Esophagus (tissue), 2 donors: ENCODE measurements around the gene ADRA2B. TPM values are rescaled to one million over a fixed set of nuclear protein-coding genes. Genes with fewer than 3 reads are reported as not detected.
"Not testable (repeated sequence)": the region's sequence is repeated elsewhere in the genome, so short reads cannot be mapped to it uniquely, and the experiment has no call there.

Experiments
- H3K27ac ChIP-seq, 2 donors: one replicate each; pipeline ENCODE4 v1.5.1; 2013; ENCODE audit warnings: low read depth in 2 of 2, mild to moderate bottlenecking in 2 of 2, inconsistent platforms in 1 of 2, low read length in 1 of 2, moderate library complexity in 1 of 2
- H3K27me3 ChIP-seq, 2 donors: one replicate each; pipeline ENCODE4 v1.6.1; 2013; ENCODE audit warnings: low read length in 2 of 2, control low read depth in 1 of 2, mild to moderate bottlenecking in 1 of 2; ENCODE audit not compliant: insufficient read depth in 2 of 2, control insufficient read depth in 1 of 2
- H3K36me3 ChIP-seq, 2 donors: one replicate each; pipeline ENCODE4 v1.6.1; 2013; ENCODE audit warnings: low read length in 1 of 2; ENCODE audit not compliant: control insufficient read depth in 2 of 2, insufficient read depth in 2 of 2
- H3K4me1 ChIP-seq, 2 donors: one replicate each; pipeline ENCODE4 v1.6.1; 2013; ENCODE audit warnings: low read length in 1 of 2; ENCODE audit not compliant: control insufficient read depth in 2 of 2, insufficient read depth in 2 of 2
- H3K4me3 ChIP-seq, 2 donors: one replicate each; pipeline ENCODE4 v1.5.1; 2013; ENCODE audit warnings: low read length in 2 of 2, mild to moderate bottlenecking in 2 of 2, low read depth in 1 of 2, moderate library complexity in 1 of 2
- H3K9me3 ChIP-seq, 2 donors: one replicate each; pipeline ENCODE4 v1.6.1; 2013; ENCODE audit warnings: mild to moderate bottlenecking in 2 of 2, low read depth in 1 of 2, low read length in 1 of 2, moderate library complexity in 1 of 2; ENCODE audit not compliant: control insufficient read depth in 2 of 2, insufficient read depth in 1 of 2
- WGBS, 2 donors: extraction: QIAGEN DNeasy Blood & Tissue Kit; methylation state at CpG; one replicate each; pipeline ENCODE4 v1.1.7; 2013; 5-methylcytosine and 5-hydroxymethylcytosine counted together
- polyA plus RNA-seq, 2 donors: library from polyadenylated mRNA; stranded (reverse); fragments of 200-250 nt; gene quantifications; one replicate each; pipeline ENCODE4 v1.2.3, GENCODE V29; 2013
- donor health status: healthy with polysubstance abuse.
- donor health status: Bipolar disorder and iron deficiency.

Gene ADRA2B
- polyA plus RNA-seq, 2 donors, result 0.27 to 0.98 TPM

DNA sequence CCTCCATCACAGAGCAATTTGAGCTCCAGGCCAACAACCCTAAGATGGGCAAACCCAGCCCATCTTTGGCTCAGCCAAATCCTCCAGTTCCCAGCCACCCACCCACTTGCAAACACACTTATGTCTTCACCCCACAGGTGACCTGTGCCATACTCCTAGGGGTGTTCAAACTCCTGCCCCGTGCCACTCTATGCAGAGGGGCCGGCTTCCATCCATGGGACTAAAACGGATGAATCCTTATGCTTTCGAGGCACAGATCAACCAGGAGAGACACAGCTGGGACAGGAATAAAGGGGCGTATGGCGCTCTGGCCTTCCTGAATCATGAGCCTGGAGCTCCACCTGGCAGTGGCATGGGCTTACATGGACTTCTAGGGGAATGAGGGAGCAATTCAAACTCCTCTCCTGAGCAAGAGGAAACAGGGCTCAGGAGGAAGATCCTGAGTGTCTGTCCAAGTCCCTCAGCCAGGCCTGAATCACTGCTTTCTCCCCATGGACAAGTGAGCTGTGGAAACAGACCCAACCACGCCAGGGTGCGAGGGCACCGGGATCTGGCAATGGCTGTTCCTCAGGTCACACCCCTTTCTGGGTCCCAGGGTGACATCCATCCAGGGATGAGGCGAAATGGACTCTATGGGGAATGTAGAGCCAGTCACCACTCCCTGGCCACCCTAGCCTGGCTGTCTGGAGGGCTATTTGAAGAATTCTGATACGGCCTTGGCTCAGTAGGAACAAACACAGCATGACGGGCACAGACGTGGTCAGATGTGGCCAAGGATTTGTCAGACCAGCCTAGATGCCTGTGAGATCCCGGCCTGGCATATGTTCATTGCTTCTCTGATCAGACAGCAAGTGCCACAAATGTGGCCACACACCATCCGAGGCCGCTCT lies 45.0 kb downstream of the ADRA2B start:
- WGBS, 2 donors, result 88 to 92% methylated on average over 16 of the region's 16 CpGs
- H3K27me3 ChIP-seq, H3K36me3 ChIP-seq, H3K27ac ChIP-seq, H3K4me1 ChIP-seq, H3K9me3 ChIP-seq, H3K4me3 ChIP-seq: not testable (repeated sequence)

DNA sequence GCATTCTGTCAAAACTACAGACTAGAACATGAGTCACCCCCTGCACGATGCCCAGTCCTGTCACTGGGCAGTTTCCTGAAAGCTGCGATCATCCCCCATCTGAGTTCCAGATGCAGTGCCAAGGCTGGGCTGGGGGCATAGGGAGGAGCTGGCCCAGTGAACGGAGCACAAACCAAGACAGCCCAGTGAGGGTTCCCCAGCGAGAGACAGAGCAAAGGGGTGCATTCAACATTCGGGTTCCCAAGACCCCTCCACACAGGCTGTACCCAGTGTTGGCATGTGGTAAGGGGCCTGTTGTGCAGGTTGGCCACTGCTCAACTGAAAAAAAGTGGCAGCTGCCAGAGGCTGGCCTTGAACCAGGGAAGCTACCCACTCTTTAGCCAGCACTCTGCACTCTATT lies 46.0 kb downstream of the ADRA2B start:
- WGBS, 2 donors, result 83 to 88% methylated on average over 5 of the region's 5 CpGs
- not testable (repeated sequence) for H3K4me1 ChIP-seq, H3K27me3 ChIP-seq, H3K9me3 ChIP-seq, H3K36me3 ChIP-seq, H3K27ac ChIP-seq, H3K4me3 ChIP-seq

DNA sequence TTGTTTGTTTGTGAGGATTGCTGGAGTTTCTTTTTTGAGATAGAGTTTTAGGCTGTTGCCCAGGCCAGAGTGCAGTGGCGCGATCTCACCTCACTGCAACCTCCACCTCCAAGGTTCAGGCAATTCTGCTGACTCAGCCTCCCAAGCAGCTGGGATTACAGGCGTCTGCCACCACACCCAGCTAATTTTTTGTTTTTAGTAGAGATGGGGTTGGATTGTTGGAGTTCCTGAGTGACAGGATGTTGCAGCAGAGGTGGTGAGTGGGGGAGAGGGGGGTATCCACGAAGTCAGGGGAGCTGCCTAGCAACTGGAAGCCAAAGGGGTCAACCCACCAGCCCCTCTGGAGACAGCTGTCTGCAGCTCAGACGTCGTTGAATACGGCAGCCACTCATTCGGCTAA lies 46.5 kb downstream of the ADRA2B start:
- H3K27ac ChIP-seq, H3K4me1 ChIP-seq, H3K9me3 ChIP-seq, H3K27me3 ChIP-seq, H3K4me3 ChIP-seq, H3K36me3 ChIP-seq: not testable (repeated sequence)
- WGBS, 2 donors, result 62 to 63% methylated on average over 6 of the region's 8 CpGs

DNA sequence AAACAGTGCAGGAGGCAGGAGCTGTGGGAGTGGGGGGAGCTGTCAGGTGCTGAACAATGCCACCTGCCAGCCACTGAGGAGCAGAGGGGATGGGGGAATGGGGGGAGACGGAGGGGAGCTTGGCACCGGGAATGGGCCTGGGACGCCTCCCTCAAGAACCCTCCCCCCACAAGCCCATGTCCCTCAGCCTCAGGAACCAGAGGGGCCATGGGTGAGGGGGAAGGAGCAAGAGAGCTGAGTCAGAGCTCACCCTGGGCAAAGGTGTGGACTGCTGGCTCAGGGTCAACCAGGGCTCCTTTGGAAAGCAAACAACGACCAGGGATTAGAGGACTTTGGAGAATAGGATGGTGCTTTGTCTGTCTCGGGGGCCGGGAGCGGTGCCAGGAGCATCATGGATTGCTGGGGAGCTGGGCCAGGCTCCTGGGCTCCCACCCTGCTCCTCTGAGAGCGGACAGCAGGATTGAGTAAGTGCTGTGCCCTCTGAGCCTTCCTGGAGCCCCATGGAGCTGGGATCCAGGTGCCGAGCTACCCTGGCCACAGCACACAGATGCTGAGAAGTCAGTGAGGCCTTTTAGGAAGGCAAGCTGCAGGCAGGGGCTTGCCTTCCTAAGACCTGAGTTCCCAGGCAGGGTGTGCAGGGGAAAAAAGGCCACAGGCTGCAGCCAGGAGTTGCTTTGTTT lies 48.3 kb downstream of the ADRA2B start:
- H3K9me3 ChIP-seq, H3K4me3 ChIP-seq, H3K27me3 ChIP-seq, H3K36me3 ChIP-seq, H3K27ac ChIP-seq, H3K4me1 ChIP-seq: not testable (repeated sequence)
- WGBS, 2 donors, result 45 to 50% methylated on average over 9 of the region's 9 CpGs

DNA sequence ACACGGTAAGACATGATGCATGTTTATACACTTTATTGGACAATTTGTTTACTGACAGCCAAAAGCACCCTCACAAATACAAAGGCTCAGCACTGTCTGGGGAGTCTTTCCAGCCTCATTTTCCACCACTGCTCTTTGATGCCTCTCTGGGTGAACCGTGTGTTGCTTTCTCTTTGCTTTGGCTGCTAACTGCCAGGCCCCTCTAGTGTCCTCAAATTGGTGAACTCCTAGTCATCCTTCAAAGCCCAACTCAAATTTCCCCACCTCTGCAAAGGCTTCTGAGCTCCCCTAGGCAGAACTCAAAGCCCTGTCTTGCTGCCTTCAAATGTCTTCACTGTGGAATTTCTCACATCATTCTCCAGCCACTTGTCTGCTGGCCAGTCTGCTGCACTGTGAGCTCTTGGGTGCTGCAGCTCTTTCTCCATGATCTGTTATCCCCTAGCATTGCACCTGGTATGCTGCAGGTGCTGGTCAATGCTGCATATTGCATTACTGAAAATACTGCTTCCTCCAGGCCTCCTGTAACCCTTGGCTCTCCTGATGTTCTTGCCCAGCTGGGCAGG lies 49.2 kb downstream of the ADRA2B start:
- H3K4me1 ChIP-seq, H3K27ac ChIP-seq, H3K36me3 ChIP-seq, H3K4me3 ChIP-seq, H3K27me3 ChIP-seq, H3K9me3 ChIP-seq: not testable (repeated sequence)
- 79 to 90% methylated on average over 2 of the region's 2 CpGs for WGBS, 2 donors

DNA sequence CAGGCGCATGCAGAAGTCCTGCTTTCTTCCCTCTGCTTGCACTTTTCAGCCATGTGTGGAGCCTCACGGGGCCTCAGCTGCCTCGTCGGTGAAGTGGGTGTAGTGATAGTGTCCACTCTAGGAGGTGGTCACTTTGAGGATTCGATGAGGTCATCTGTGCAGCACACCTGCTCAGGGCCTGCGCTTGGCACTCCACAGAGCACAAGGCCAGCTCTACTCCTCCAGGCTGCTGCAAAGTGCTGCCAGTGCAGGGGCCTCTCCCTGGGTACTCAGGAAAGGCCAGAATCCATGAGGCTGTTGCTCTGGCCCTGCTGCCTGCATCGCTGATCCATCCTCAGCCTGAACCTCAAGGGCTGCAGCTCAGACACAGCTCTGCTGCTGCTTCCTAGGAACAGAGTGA lies 49.9 kb downstream of the ADRA2B start:
- not testable (repeated sequence) for H3K27me3 ChIP-seq, H3K27ac ChIP-seq, H3K4me3 ChIP-seq, H3K36me3 ChIP-seq, H3K4me1 ChIP-seq, H3K9me3 ChIP-seq
- 82 to 90% methylated on average over 3 to 5 of the region's 7 CpGs for WGBS, 2 donors

DNA sequence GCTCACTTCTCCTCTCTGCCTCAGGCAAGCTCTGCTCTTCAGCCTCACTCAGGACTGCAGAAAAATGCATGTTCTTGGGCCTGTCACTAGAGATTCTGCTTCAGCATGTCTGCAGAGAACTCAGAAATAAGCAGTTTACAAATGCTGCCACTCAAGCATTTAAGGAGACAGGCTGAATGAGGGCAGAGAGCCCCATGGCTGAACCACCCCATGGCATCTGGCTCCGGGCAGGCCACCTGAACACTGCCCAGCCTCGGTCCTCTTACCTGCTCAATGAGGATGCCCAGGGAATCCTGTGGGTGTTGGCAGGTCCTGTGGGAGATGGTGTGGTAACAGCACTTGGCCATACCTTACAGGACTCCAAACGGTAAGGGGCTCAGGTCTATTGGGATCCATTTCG lies 50.4 kb downstream of the ADRA2B start:
- not testable (repeated sequence) for H3K4me1 ChIP-seq, H3K4me3 ChIP-seq, H3K9me3 ChIP-seq, H3K27ac ChIP-seq, H3K36me3 ChIP-seq, H3K27me3 ChIP-seq
- WGBS, 2 donors, result 85 to 91% methylated on average over 4 of the region's 4 CpGs

DNA sequence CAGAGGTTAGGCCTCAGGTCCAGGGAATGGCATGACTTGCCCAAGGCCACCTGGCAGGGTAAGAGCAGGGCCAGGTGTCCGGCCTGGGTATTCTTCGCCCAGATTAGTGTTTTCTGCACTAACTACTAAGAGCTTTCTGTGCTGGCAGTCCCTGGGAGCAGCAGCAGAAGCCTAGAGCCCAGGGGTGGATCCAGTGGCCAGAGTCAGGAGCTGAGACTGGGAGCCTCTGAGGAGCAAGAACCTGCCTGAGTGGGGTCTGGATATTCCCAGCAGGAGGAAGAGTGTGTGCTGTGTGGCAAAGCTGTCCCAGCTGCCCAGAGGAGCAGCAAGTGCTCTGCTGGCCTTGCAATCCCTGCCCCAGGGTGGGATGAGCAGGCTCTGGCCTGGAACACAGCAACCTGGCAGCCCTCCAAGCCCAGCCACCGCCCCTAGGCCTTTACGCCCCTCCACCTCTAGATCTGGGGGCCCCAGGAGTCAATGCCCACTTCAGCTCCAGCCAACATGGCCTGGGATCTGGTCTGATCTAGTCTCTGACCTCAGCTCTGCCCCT lies 50.9 kb downstream of the ADRA2B start:
- Histone ChIP-seq H3K4me1 (no peaks in the 10 kb centered on the region), H3K27ac (no peak overlapping the region), H3K27me3 (no peaks in the 10 kb centered on the region), H3K9me3 (no peaks in the 10 kb centered on the region), H3K4me3 (no peak overlapping the region), H3K36me3 (no peaks in the 10 kb centered on the region)
- 75 to 76% methylated on average over 4 of the region's 4 CpGs for WGBS, 2 donors

DNA sequence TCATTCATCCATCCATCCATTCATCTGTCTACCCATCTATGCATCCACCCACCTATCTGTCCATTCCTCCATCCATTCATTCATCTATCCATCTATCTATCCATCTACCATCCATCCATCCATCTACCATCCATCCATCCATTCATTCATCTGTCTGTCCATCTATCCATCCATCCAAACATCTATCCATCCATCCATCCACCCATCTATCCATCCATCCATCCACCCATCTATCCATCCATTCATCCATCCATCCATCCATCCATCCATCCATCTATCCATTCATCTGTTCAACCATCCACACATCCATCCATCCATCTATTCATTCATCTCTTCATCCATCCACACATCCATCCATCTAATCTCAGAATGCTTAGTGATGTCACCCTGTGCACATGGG lies 51.6 kb downstream of the ADRA2B start:
- not testable (repeated sequence) for H3K4me1 ChIP-seq, H3K36me3 ChIP-seq, H3K27me3 ChIP-seq, H3K4me3 ChIP-seq, H3K9me3 ChIP-seq, H3K27ac ChIP-seq
